Esophagus squamous epithelium (tissue), 5 donors: ENCODE data around the gene PADI6. TPM values are rescaled to one million over a fixed set of nuclear protein-coding genes. Genes with fewer than 3 reads are reported as not detected.
"Not testable (repeated sequence)": the region's sequence is repeated elsewhere in the genome, so short reads cannot be mapped to it uniquely, and the experiment has no call there.

ENCODE experiments used
- DNase-seq: peaks from one replicate; lab custom pipeline; 2025; lab: John Stamatoyannopoulos, UW
- H3K27ac ChIP-seq, 4 donors: fragments of 200-600 bp; sonication (generic); one replicate each; pipeline ENCODE4 v1.5.1; 2016 to 2019; ENCODE audit warnings: mild to moderate bottlenecking in 1 of 4
- H3K27me3 ChIP-seq, 4 donors: fragments of 200-600 bp; sonication (generic); 1 replicate in 3 of 4; 2 replicates in 1 of 4; pipeline versions ENCODE4 v1.5.1 to v1.6.0; 2017 to 2021; ENCODE audit warnings: antibody characterized with exemption in 1 of 4
- H3K36me3 ChIP-seq, 3 donors: fragments of 200-600 bp; sonication (generic); one replicate each; pipeline ENCODE4 v1.5.1; 2016 to 2019
- H3K4me1 ChIP-seq, 3 donors: fragments of 200-600 bp; sonication (generic); one replicate each; pipeline ENCODE4 v1.5.1; 2017 to 2019
- H3K4me3 ChIP-seq, 4 donors: fragments of 200-600 bp; sonication (generic); 1 replicate in 3 of 4; 2 replicates in 1 of 4; pipeline ENCODE4 v1.5.1; 2016 to 2019; ENCODE audit warnings: mild to moderate bottlenecking in 2 of 4, moderate library complexity in 1 of 4
- H3K9me3 ChIP-seq, 3 donors: fragments of 200-600 bp; sonication (generic); one replicate each; pipeline ENCODE4 v1.5.1; 2016 to 2019
- CTCF ChIP-seq, 6 experiments: fragments of 450-650 bp in 4 of 6; fragments of 200-600 bp in 2 of 6; sonication (generic) in 2 of 6; IDR thresholded peaks; one replicate each; pipeline ENCODE4 v1.5.1; 2016 to 2019; ENCODE audit warnings: antibody characterized with exemption in 6 of 6, mild to moderate bottlenecking in 4 of 6, moderate library complexity in 4 of 6
- POLR2A ChIP-seq, 4 donors: fragments of 450-650 bp; IDR thresholded peaks; one replicate each; pipeline ENCODE4 v1.6.1; 2017; ENCODE audit warnings: antibody characterized with exemption in 4 of 4, mild to moderate bottlenecking in 4 of 4, moderate library complexity in 3 of 4
- WGBS, 2 donors: methylation state at CpG; one replicate each; pipeline ENCODE4 v1.1.5; 2018; 5-methylcytosine and 5-hydroxymethylcytosine counted together
- intact Hi-C: fragments of 100-400 bp; cut with DNase I; formaldehyde crosslinking; loops from one replicate; pipeline ENCODE4 v1.15.0; 2022
- total RNA-seq, 4 donors: library from RNA; depleted of rRNA; stranded (reverse); fragments of >200 nt; gene quantifications; one replicate each; pipeline ENCODE4 v1.1.0, GENCODE V29; 2016
- donor health status: DM: yes; HTN: yes; CAD: no.

PADI6 gene
- total RNA-seq, 4 donors from 2014 or later = not detected

GRCh38 chr1:17404034-17404684 is 32.2 kb downstream of the PADI6 start:
- Histone ChIP-seq H3K36me3 (peaks cover 10 to 25% (median 16%) of the 10 kb centered on the region in 3 donors), H3K27me3 (no peaks in the 10 kb centered on the region), H3K4me3 (no peak overlapping the region), H3K27ac (no peak overlapping the region), H3K9me3 (no peaks in the 10 kb centered on the region), H3K4me1 (peaks cover 0 to 17% (median 5%) of the 10 kb centered on the region in 3 donors)
- intact Hi-C loops = no loop called here
- WGBS, 2 donors = 46 to 58% methylated on average over 7 to 10 of the region's 15 CpGs
- TF ChIP-seq CTCF (IDR thresholded peaks at IDR 0.05) (no peak), POLR2A (IDR thresholded peaks at IDR 0.05) (no peak)
- no peak for DNase-seq

- TF ChIP-seq POLR2A (IDR thresholded peaks at IDR 0.05) = no peak
- no peak for TF ChIP-seq CTCF (IDR thresholded peaks at IDR 0.05)
- Histone ChIP-seq H3K27ac (no peak overlapping the region), H3K4me3 (no peak overlapping the region), H3K36me3 (peaks cover 17 to 31% (median 23%) of the 10 kb centered on the region in 3 donors), H3K9me3 (no peaks in the 10 kb centered on the region), H3K4me1 (peaks cover 0 to 17% (median 5%) of the 10 kb centered on the region in 3 donors), H3K27me3 (no peaks in the 10 kb centered on the region)
- WGBS, 2 donors = 40 to 71% methylated on average over 4 to 5 of the region's 6 CpGs
- intact Hi-C loops = no loop called here
- DNase-seq = no peak
Observed at GRCh38 chr1:17404820-17405219, 32.8 kb downstream of the PADI6 start.

- H3K27me3 ChIP-seq = no peaks in the 10 kb centered on the region
- intact Hi-C loops = no loop called here
- 79 to 80% methylated on average over 4 to 6 of the region's 15 CpGs for WGBS, 2 donors
- no peak overlapping the region for H3K4me3 ChIP-seq
- no peak for TF ChIP-seq POLR2A (IDR thresholded peaks at IDR 0.05)
- TF ChIP-seq CTCF (IDR thresholded peaks at IDR 0.05) = peak; percentile 30 to 74 (median 66)
- H3K36me3 ChIP-seq = peaks cover 27 to 44% (median 32%) of the 10 kb centered on the region in 3 donors
- H3K27ac ChIP-seq = no peak overlapping the region
- no peaks in the 10 kb centered on the region for H3K9me3 ChIP-seq
- no peak for DNase-seq
- H3K4me1 ChIP-seq = peaks cover 0 to 17% (median 5%) of the 10 kb centered on the region in 3 donors
Observed at GRCh38 chr1:17405898-17406759, 34.1 kb downstream of the PADI6 start.

GRCh38 chr1:17406760-17407475 is 34.9 kb downstream of the PADI6 start:
- DNase-seq, H3K4me3 ChIP-seq, H3K27me3 ChIP-seq, H3K27ac ChIP-seq, intact Hi-C loops, H3K9me3 ChIP-seq: not testable (repeated sequence)
- WGBS, 2 donors = 70 to 74% methylated on average over 8 to 16 of the region's 16 CpGs
- Histone ChIP-seq H3K36me3 (peaks cover 27 to 52% (median 39%) of the 10 kb centered on the region in 3 donors), H3K4me1 (peaks cover 0 to 21% (median 5%) of the 10 kb centered on the region in 3 donors)

GRCh38 chr1:17407786-17408514 is 36.0 kb downstream of the PADI6 start:
- H3K27ac ChIP-seq, H3K4me3 ChIP-seq, H3K9me3 ChIP-seq, DNase-seq, H3K27me3 ChIP-seq, intact Hi-C loops: not testable (repeated sequence)
- peaks cover 0 to 26% (median 3%) of the 10 kb centered on the region in 3 donors for H3K4me1 ChIP-seq
- H3K36me3 ChIP-seq = peaks cover 33 to 63% (median 50%) of the 10 kb centered on the region in 3 donors
- 87 to 95% methylated on average over 19 to 22 of the region's 30 CpGs for WGBS, 2 donors
